K562 (cell line): ENCODE data around the gene TMEM191C. TPM values are rescaled to one million over a fixed set of nuclear protein-coding genes. Genes with fewer than 3 reads are reported as not detected.

ENCODE experiments used
- CBFB ChIP-seq: sonication (generic); formaldehyde crosslinking; IDR thresholded peaks from 2 replicates; pipeline ENCODE4 v1.4.0; 2020; ENCODE audit warnings: mild to moderate bottlenecking, missing genetic modification reagents
- JUN ChIP-seq, 2 experiments: sonication (generic) in 1 of 2; formaldehyde crosslinking in 1 of 2; IDR thresholded peaks; 2 replicates each; pipeline versions ENCODE4 v1.6.1 to v1.8.0; 2012 to 2022; ENCODE audit warnings: borderline replicate concordance in 2 of 2, mild to moderate bottlenecking in 2 of 2, improper control_type of control experiment in 1 of 2, low read depth in 1 of 2, low read length in 1 of 2, missing genetic modification reagents in 1 of 2
- MED1 ChIP-seq: sonication (generic); formaldehyde crosslinking; IDR thresholded peaks from 2 replicates; pipeline ENCODE4 v1.8.1; 2023; ENCODE audit warnings: missing genetic modification reagents, borderline replicate concordance
- MTA3 ChIP-seq: fragments of 450-650 bp; formaldehyde crosslinking; IDR thresholded peaks from 2 replicates; pipeline ENCODE4 v1.6.1; 2017; ENCODE audit warnings: mild to moderate bottlenecking, borderline replicate concordance
- POLR2H ChIP-seq: IDR thresholded peaks from 2 replicates; pipeline ENCODE4 v1.6.1; 2016; ENCODE audit warnings: missing genetic modification characterization, low read depth, mild to moderate bottlenecking, control low read depth, missing compliant biosample characterization, moderate library complexity
- YY1 ChIP-seq, 3 experiments: IDR thresholded peaks; 2 replicates each; pipeline ENCODE4 v1.6.1; 2011; ENCODE audit warnings: low read length in 2 of 3, mild to moderate bottlenecking in 2 of 3, moderate library complexity in 2 of 3, borderline replicate concordance in 1 of 3, control low read depth in 1 of 3, low read depth in 1 of 3; ENCODE audit not compliant: insufficient read depth in 3 of 3, insufficient replicate concordance in 2 of 3, control insufficient read depth in 1 of 3, insufficient read length in 1 of 3; ENCODE audit errors: extremely low read depth in 1 of 3
- polyA plus RNA-seq, 8 experiments: library from polyadenylated mRNA; depleted of rRNA in 4 of 8; stranded (reverse) in 5 of 8; unstranded in 3 of 8; fragments of >200 nt; fragmentation: Nextera tagmentation in 2 of 8; fragmentation: Illumina TruSeq in 1 of 8; extraction: Ambion mirVana in 2 of 8; extraction: Trizol in 1 of 8; gene quantifications; 2 replicates each; pipeline versions ENCODE4 v1.2.1 to v1.2.3, GENCODE V29; 2011 to 2014; ENCODE audit warnings: inconsistent platforms in 1 of 8, missing spikeins in 1 of 8
- total RNA-seq, 7 experiments: library from RNA; depleted of rRNA in 6 of 7; stranded (reverse); fragments of >200 nt in 6 of 7; fragmentation: Illumina TruSeq in 2 of 7; extraction: Trizol in 2 of 7; gene quantifications; 2 replicates each; pipeline versions ENCODE4 v1.2.1 to v1.2.3, GENCODE V29; 2011 to 2021; ENCODE audit warnings: low replicate concordance in 1 of 7
- TF ChIP-seq, protein P1 (sequence below): IDR thresholded peaks from 2 replicates; pipeline ENCODE4 v1.6.1; 2011; ENCODE audit warnings: borderline replicate concordance, low read depth, mild to moderate bottlenecking, moderate library complexity, low read length; ENCODE audit not compliant: insufficient read depth, poor library complexity, severe bottlenecking
- TF ChIP-seq, protein P2 (sequence below): sonication (generic); formaldehyde crosslinking; IDR thresholded peaks from 2 replicates; pipeline ENCODE4 v1.8.1; 2022; ENCODE audit warnings: missing genetic modification reagents
- TF ChIP-seq, protein P3 (sequence below), 2 experiments: fragments of 450-650 bp in 1 of 2; sonication (generic) in 1 of 2; formaldehyde crosslinking; conservative IDR thresholded peaks; 2 replicates each; pipeline versions ENCODE4 v1.4.0 to v1.8.1; 2020 to 2022; ENCODE audit warnings: mild to moderate bottlenecking in 1 of 2, missing genetic modification reagents in 1 of 2
- TF ChIP-seq, protein P4 (sequence below): fragments of 250-450 bp; sonication (Bioruptor Pico); IDR thresholded peaks from 2 replicates; pipeline ENCODE4 v1.4.0; 2020; ENCODE audit warnings: mild to moderate bottlenecking

The TMEM191C gene
- total and polyA plus RNA-seq, 9 of the 15 experiments (the other 6 are each of a cell fraction or from before 2014, with no cell fraction given), result 0.15 to 7.1 (median 1.1) TPM

DNA sequence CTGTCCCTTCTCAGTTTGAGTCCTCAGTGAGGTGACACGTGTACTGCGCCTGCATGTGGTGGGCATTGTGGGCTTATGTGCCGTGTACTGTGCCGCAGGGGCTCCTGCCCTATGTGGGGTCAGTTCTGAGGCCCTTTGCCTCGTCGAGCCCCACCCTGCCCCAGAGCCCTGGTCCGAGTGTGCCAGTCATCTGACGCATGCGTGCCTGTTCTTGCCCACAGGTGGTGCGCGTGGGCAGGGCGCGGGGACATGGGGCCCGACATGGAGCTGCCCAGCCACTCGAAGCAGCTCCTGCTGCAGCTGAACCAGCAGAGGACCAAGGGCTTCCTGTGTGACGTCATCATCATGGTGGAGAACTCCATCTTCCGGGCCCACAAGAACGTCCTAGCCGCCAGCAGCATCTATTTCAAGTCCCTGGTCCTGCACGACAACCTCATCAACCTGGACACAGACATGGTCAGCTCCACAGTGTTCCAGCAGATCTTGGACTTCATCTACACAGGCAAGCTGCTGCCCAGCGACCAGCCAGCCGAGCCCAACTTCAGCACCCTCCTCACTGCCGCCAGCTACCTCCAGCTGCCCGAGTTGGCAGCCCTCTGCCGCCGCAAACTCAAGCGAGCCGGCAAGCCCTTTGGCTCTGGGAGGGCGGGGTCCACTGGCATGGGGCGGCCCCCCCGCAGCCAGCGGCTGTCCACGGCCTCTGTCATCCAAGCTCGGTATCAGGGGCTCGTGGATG lies 22.3 kb upstream of the TMEM191C start (continued):
- no peak for TF ChIP-seq JUN (IDR thresholded peaks at IDR 0.05; ENCODE audit: borderline replicate concordance, low read depth, low read length)
- TF ChIP-seq JUN (CRISPR knock-in tag; IDR thresholded peaks at IDR 0.05; ENCODE audit: borderline replicate concordance), result peak; percentile 76; the same call in 1 of the 2 replicates
- TF ChIP-seq, protein P1, sequence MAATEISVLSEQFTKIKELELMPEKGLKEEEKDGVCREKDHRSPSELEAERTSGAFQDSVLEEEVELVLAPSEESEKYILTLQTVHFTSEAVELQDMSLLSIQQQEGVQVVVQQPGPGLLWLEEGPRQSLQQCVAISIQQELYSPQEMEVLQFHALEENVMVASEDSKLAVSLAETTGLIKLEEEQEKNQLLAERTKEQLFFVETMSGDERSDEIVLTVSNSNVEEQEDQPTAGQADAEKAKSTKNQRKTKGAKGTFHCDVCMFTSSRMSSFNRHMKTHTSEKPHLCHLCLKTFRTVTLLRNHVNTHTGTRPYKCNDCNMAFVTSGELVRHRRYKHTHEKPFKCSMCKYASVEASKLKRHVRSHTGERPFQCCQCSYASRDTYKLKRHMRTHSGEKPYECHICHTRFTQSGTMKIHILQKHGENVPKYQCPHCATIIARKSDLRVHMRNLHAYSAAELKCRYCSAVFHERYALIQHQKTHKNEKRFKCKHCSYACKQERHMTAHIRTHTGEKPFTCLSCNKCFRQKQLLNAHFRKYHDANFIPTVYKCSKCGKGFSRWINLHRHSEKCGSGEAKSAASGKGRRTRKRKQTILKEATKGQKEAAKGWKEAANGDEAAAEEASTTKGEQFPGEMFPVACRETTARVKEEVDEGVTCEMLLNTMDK, result no peak
- TF ChIP-seq MTA3, result 0 out of 2 replicates have a peak, but pooled peaks have one; percentile 25
- 0 out of 2 replicates have a peak, but pooled peaks have one; percentile 69 for TF ChIP-seq MED1 (CRISPR knock-in tag)
- TF ChIP-seq, protein P2, sequence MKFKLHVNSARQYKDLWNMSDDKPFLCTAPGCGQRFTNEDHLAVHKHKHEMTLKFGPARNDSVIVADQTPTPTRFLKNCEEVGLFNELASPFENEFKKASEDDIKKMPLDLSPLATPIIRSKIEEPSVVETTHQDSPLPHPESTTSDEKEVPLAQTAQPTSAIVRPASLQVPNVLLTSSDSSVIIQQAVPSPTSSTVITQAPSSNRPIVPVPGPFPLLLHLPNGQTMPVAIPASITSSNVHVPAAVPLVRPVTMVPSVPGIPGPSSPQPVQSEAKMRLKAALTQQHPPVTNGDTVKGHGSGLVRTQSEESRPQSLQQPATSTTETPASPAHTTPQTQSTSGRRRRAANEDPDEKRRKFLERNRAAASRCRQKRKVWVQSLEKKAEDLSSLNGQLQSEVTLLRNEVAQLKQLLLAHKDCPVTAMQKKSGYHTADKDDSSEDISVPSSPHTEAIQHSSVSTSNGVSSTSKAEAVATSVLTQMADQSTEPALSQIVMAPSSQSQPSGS (CRISPR knock-in tag), result no peak
- TF ChIP-seq, protein P3, sequence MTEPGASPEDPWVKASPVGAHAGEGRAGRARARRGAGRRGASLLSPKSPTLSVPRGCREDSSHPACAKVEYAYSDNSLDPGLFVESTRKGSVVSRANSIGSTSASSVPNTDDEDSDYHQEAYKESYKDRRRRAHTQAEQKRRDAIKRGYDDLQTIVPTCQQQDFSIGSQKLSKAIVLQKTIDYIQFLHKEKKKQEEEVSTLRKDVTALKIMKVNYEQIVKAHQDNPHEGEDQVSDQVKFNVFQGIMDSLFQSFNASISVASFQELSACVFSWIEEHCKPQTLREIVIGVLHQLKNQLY (CRISPR knock-in tag; conservative IDR thresholded peaks at IDR 0.05), result 0 out of 4 replicates have a peak, but pooled peaks of 1 of the 2 experiments have one; percentile 18
- no peak for TF ChIP-seq POLR2H
- TF ChIP-seq YY1 (IDR thresholded peaks at IDR 0.05; ENCODE audit: borderline replicate concordance in 1 of 3, control insufficient read depth in 1 of 3, extremely low read depth in 1 of 3, insufficient read depth in 3 of 3, insufficient read length in 1 of 3, insufficient replicate concordance in 2 of 3, low read depth in 1 of 3, low read length in 2 of 3), result peak in 1 of 3 experiments; percentile 7
- TF ChIP-seq, protein P4, sequence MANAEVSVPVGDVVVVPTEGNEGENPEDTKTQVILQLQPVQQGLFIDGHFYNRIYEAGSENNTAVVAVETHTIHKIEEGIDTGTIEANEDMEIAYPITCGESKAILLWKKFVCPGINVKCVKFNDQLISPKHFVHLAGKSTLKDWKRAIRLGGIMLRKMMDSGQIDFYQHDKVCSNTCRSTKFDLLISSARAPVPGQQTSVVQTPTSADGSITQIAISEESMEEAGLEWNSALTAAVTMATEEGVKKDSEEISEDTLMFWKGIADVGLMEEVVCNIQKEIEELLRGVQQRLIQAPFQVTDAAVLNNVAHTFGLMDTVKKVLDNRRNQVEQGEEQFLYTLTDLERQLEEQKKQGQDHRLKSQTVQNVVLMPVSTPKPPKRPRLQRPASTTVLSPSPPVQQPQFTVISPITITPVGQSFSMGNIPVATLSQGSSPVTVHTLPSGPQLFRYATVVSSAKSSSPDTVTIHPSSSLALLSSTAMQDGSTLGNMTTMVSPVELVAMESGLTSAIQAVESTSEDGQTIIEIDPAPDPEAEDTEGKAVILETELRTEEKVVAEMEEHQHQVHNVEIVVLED (CRISPR knock-in tag), result no peak
- TF ChIP-seq CBFB (CRISPR knock-in tag), result peak; percentile 71; the same call in 1 of the 2 replicates
